NCI-H1092 treated with DMSO at 0.1 percent for 48 hours (cell line): Measurements from ENCODE around the gene MDC1.
A peak's percentile ranks its signal among the peaks of the same experiment; 100 is the strongest.
"Not testable (repeated sequence)": the region's sequence is repeated elsewhere in the genome, so short reads cannot be mapped to it uniquely, and the experiment has no call there.

ENCODE experiments used
- DNase-seq: peaks from one replicate; lab custom pipeline; 2025; lab: John Stamatoyannopoulos, UW

Gene MDC1, protein sequence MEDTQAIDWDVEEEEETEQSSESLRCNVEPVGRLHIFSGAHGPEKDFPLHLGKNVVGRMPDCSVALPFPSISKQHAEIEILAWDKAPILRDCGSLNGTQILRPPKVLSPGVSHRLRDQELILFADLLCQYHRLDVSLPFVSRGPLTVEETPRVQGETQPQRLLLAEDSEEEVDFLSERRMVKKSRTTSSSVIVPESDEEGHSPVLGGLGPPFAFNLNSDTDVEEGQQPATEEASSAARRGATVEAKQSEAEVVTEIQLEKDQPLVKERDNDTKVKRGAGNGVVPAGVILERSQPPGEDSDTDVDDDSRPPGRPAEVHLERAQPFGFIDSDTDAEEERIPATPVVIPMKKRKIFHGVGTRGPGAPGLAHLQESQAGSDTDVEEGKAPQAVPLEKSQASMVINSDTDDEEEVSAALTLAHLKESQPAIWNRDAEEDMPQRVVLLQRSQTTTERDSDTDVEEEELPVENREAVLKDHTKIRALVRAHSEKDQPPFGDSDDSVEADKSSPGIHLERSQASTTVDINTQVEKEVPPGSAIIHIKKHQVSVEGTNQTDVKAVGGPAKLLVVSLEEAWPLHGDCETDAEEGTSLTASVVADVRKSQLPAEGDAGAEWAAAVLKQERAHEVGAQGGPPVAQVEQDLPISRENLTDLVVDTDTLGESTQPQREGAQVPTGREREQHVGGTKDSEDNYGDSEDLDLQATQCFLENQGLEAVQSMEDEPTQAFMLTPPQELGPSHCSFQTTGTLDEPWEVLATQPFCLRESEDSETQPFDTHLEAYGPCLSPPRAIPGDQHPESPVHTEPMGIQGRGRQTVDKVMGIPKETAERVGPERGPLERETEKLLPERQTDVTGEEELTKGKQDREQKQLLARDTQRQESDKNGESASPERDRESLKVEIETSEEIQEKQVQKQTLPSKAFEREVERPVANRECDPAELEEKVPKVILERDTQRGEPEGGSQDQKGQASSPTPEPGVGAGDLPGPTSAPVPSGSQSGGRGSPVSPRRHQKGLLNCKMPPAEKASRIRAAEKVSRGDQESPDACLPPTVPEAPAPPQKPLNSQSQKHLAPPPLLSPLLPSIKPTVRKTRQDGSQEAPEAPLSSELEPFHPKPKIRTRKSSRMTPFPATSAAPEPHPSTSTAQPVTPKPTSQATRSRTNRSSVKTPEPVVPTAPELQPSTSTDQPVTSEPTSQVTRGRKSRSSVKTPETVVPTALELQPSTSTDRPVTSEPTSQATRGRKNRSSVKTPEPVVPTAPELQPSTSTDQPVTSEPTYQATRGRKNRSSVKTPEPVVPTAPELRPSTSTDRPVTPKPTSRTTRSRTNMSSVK (N-terminal part only)

GRCh38 chr6:30717129-30717844 is at the start of gene MDC1:
Gene MDC1, minus strand, starts transcription at chr6:30717281. Its CDS starts 2,106 bp downstream, at chr6:30715175.
- peak; percentile 98 for DNase-seq

- DNase-seq = no peak
Observed at GRCh38 chr6:30766461-30767157, 49.5 kb upstream of the MDC1 start.

DNA sequence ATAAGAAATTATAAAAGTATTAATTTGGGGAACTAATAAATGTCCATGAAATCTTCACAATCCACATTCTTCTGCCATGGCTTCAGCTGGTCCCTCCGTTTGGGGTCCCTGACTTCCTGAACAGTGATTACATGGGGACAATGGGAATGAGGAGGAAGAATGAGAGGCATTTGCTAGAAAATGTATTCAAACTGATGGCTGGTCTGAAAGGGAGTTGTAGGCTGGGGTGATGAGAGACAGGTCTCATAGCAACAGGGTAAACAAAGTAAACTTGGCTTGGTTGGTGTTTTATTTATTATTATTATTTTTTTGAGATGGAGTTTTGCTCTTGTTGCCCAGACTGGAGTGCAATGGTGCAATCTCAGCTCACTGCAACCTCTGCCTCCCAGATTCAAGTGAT is 48.4 kb upstream of the MDC1 start:
- not testable (repeated sequence) for DNase-seq

DNA sequence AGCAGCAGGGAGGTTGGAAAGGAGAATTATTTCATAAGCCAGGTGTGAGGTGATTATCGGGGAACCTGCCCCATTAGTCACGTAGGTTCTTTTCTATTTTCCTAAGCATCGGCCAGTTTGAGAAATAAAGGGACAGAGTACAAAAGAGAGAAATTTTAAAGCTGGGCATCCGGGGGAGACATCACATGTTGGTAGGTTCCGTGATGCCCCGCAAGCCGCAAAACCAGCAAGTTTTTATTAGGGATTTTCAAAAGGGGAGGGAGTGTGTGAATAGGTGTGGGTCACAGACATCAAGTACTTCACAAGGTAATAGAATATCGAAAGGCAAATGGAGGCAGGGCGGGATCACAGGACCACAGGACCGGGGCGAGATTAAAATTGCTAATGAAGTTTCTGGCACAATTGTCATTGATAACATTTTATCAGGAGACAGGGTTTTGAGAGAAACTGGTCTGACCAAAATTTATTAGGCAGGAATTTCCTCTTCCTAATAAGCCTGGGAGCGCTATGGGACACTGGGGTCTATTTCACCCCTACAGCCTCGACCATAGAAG is 47.5 kb upstream of the MDC1 start:
- DNase-seq = not testable (repeated sequence)

DNA sequence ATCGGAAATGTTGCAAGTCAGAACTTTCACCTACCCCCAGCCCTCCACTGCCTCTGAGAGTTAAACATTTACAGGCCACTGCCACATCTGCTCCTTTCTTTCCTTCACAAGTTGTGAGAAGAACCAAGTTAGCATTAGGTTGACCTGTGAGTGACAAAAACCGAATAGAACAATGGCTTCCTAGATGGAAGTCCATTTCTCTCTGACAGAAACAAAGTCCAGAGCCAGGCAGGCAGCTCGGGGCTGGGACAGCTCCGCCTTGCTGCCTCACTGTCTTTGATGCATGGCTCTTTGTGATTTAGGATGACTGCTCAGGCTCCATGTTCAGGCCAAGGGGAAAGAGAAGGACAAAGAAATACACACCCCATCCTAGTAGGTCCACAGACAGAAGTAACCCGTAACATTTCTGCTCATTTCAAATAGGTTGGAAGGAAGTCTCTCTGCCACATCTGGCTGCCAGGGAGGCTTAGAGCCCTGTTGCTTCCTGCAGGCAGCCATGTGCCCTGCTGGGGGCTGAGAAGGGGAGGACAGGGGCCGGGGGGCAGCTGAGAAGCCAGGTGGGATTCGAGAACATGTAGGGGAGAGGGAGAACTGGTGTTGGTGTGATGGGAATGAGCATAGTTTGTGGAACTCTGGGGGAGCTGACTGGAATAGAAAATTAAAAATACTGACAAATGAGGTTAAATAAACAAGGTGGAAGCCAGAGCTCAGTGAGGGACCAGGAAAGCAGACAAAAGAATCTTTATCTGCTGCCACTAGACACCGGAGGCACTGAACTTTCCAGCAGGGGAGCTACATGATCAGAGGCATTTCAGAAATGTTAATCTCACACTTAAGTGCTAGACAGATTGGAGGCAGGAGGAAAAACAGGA is 46.8 kb upstream of the MDC1 start:
- DNase-seq = peak; percentile 0

- no peak for DNase-seq
Observed at GRCh38 chr6:30763155-30763617, 46.1 kb upstream of the MDC1 start.

DNA sequence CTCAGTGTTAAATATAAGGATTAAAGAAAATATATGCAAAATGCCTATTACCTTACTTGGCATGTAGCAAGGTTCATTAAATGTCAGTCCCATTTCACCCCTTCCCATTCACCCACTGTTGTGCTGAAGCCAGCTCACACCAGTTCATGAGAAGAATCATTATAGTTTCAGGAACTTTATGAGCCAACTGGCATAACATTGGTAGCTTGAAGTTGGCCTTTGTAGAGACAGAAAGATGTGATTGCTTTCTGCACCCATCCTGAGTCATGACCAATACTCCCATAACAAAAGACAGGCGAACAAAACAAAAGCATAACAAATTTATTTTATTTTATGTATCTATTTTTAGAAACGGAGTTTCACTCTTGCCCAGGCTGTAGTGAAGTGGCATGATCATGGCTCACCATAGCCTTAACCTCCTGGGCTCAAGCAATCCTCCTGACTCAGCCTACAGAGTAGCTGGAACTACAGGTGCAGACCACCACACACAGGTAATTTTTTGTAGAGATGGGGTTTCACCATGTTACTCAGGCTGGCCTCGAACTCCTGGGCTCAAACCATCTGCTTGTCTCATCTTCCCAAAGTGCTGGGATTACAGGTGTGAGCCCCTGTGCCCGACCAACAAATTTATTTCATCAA is 44.8 kb upstream of the MDC1 start:
- no peak for DNase-seq

DNA sequence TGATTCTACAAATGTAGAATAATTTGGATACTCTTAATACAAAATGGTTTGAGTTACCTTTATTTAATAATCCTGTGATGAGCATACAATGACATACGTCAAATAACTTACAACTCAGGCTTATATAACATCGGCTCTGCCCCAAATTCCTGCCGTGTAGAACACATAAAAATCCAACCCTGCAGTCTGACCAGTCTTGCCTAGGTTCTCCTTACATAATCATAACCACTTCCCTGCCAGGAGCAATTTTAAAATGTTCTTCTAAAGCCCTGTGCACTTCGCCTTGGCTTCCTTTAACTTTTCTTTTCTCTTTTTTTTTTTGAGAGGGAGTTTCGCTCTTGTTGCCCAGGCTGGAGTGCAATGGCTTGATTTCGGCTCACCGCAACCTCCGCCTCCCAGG is 43.5 kb upstream of the MDC1 start:
- no peak for DNase-seq

GRCh38 chr6:30759575-30760239 is 42.6 kb upstream of the MDC1 start:
- no peak for DNase-seq

DNA sequence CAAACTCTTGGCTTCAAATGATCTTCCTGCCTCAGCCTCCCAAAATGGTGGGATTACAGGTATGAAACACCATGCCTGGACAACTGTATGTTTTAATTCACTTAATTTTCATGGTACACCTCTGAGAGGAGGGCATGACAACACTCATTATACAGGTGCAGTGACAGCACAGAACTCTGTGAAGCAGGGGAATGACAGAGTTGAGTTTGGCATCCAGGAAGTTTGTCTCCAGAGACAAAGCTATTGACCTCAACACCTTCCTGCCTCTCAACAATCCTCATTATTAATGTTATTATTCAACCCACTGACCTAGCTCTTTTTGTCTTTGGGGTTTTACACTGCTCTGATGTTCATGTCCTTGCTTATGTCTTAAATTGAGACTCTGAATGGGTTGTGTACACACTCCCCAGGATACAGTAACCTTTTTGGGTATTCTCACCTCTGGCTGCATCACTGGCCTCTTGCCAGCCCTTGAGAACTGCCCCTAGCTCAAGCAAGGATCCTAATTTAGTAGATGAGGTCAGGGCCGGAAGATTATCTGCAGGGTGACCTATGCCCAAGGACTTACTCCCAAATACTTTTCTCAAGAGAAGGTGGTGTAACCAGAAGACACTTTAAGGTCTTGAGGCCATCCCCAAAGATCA is 40.3 kb upstream of the MDC1 start:
- DNase-seq = no peak

GRCh38 chr6:30756405-30757003 is 39.4 kb upstream of the MDC1 start:
- DNase-seq = not testable (repeated sequence)

DNA sequence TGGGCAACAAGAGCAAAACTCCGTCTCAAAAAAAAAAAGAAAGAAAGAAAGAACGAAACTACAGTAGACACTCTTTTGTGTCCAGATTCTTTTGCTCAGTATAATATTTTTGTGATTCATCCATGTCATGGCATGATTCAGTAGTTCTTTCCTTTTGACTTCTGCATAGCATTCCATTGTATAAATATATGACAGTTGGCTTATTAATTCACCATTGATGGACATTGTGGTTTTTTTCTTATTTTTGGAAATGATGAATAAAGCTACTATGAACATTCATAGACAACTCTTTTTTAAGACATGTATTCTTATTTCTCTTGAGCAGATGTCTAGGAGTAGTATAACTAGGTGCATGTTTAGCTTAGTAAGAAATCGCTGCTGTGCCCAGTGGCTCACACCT is 37.5 kb upstream of the MDC1 start:
- DNase-seq = no peak

DNA sequence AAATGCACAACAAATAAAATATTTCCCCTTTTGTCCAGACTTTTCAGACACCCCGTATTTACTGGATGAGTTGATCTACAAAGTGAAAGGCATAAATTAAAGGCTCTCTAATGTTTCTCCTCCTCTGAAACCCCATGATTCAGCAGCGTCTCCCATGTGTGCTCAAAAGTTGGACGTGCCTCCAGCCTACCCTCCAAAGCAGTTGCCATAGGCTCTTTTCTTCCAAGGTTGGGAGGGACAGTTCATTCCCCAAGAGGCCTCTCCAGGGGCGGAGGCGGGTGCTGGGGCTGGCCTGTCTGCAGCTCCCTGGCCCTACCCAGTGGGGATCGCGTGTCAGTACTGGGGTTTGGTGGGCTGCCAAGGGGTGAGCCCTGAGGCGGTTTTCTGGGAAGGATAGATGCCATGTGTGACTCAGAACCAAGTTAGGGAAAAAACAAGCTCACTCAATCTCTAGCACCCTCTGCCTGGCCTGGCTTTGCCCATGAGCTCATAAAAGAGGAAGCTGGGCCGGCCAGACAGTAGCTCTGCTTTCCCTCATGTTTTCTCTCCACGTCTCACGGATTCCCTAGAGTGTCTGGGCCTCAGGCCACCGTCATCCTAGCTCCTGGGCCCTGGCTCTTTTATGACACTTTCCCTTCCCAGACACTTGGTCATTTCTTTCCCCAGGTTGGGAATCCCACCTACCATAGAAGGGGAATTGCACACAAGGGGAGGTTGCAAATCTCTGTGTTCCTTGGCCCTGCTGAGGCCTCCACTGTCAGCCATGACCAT is 35.3 kb upstream of the MDC1 start:
- no peak for DNase-seq

- DNase-seq = no peak
Observed at GRCh38 chr6:30750379-30750668, 33.2 kb upstream of the MDC1 start.

- no peak for DNase-seq
Observed at GRCh38 chr6:30749554-30750378, 32.7 kb upstream of the MDC1 start.
